HepG2 (cell line): ENCODE measurements around the gene RGS14. TPM values are rescaled to one million over a fixed set of nuclear protein-coding genes. Genes with fewer than 3 reads are reported as not detected.

Experiments
- ATAC-seq: fragments of 200-7000 bp; cut with Tn5 transposase; 3 replicates; pipeline ENCODE4 v1.9.1; 2020; ENCODE audit warnings: mild to moderate bottlenecking, moderate library complexity
- BruUV-seq: library from RNA; stranded (reverse); fragments of 400-500 nt; replicated peaks from 2 replicates; lab custom pipeline; 2021; lab: Mats Ljungman, UMichigan
- CTCF ChIA-PET: fragments of 300-600 bp; formaldehyde crosslinking; extraction: SDS; loops from one replicate; lab custom pipeline; 2021; ENCODE audit warnings: low total read pairs, inconsistent platforms, low intra/inter-chr PET ratio; lab: Yijun Ruan, JAX
- POLR2A ChIA-PET: fragments of 350-600 bp; sonication (Branson Sonifier 250); formaldehyde crosslinking; loops from one replicate; lab custom pipeline; 2020; ENCODE audit warnings: antibody characterized with exemption, inconsistent platforms; lab: Yijun Ruan, JAX
- DNase-seq: peaks from one replicate; pipeline ENCODE4 v3.0.0-alpha.2; 2015; ENCODE audit warnings: low spot score
- FAIRE-seq: peaks from 3 replicates; lab custom pipeline; 2011; peaks lifted over from hg19 to GRCh38; lab: Jason Lieb, UNC
- H2AFZ ChIP-seq: one replicate; pipeline ENCODE4 v1.6.1; 2011; ENCODE audit warnings: low read length, inconsistent platforms
- H3K27ac ChIP-seq: fragments of 300-600 bp; 3 replicates; pipeline ENCODE4 v1.8.0; 2011; ENCODE audit warnings: mixed run types, mild to moderate bottlenecking, mixed read lengths, low read length, inconsistent platforms; ENCODE audit not compliant: insufficient read depth; ENCODE audit errors: extremely low read length
- H3K27me3 ChIP-seq, 2 experiments: fragments of 200-600 bp in 1 of 2; 2 replicates in 1 of 2; 3 replicates in 1 of 2; pipeline versions ENCODE4 v1.6.0 to v1.8.0; 2011; ENCODE audit warnings: low read length in 2 of 2, mild to moderate bottlenecking in 2 of 2, moderate library complexity in 2 of 2, inconsistent platforms in 1 of 2; ENCODE audit not compliant: insufficient read depth in 2 of 2, control insufficient read depth in 1 of 2
- H3K36me3 ChIP-seq, 2 experiments: fragments of 200-600 bp in 1 of 2; replicated peaks in 1 of 2; 2 replicates in 1 of 2; 3 replicates in 1 of 2; pipeline versions ENCODE4 v1.5.1 to v1.8.0; 2011; ENCODE audit warnings: low read length in 2 of 2, inconsistent platforms in 1 of 2; ENCODE audit not compliant: insufficient read depth in 2 of 2, control insufficient read depth in 1 of 2
- H3K4me1 ChIP-seq: 2 replicates; pipeline ENCODE4 v1.5.1; 2012; ENCODE audit warnings: low read length, inconsistent platforms; ENCODE audit not compliant: insufficient read depth
- H3K4me2 ChIP-seq: 2 replicates; pipeline ENCODE4 v1.6.0; 2011; ENCODE audit warnings: low read depth, low read length, inconsistent platforms
- H3K4me3 ChIP-seq, 3 experiments: fragments of 200-600 bp in 1 of 3; sonication (generic), shearing (Covaris generic) in 1 of 3; replicated peaks in 1 of 3; 2 replicates each; pipeline ENCODE4 v1.5.1; 2011 to 2016; ENCODE audit warnings: low read length in 3 of 3, inconsistent platforms in 2 of 3, low read depth in 2 of 3, mild to moderate bottlenecking in 2 of 3, control low read depth in 1 of 3, mixed read lengths in 1 of 3; ENCODE audit not compliant: insufficient read depth in 1 of 3
- H3K79me2 ChIP-seq: one replicate; pipeline ENCODE4 v1.6.1; 2011; ENCODE audit warnings: low read length, inconsistent platforms; ENCODE audit not compliant: insufficient read depth
- H3K9ac ChIP-seq: 2 replicates; pipeline ENCODE4 v1.6.0; 2011; ENCODE audit warnings: mild to moderate bottlenecking, low read depth, low read length, inconsistent platforms; ENCODE audit not compliant: insufficient read depth
- H3K9me3 ChIP-seq: 2 replicates; pipeline ENCODE4 v1.5.1; 2012; ENCODE audit warnings: mild to moderate bottlenecking, low read length
- H4K20me1 ChIP-seq: 2 replicates; pipeline ENCODE4 v1.6.0; 2011; ENCODE audit warnings: inconsistent platforms, mild to moderate bottlenecking, low read length, moderate library complexity; ENCODE audit not compliant: insufficient read depth
- AFF4 ChIP-seq: sonication (generic); formaldehyde crosslinking; IDR thresholded peaks from 2 replicates; pipeline ENCODE4 v1.4.0; 2020; ENCODE audit warnings: missing genetic modification reagents
- GZF1 ChIP-seq: sonication (generic); formaldehyde crosslinking; IDR thresholded peaks from 2 replicates; pipeline ENCODE4 v1.5.1; 2020; ENCODE audit warnings: mild to moderate bottlenecking, missing genetic modification reagents
- HMGXB4 ChIP-seq, 2 experiments: sonication (generic) in 1 of 2; formaldehyde crosslinking in 1 of 2; IDR thresholded peaks; 2 replicates each; pipeline versions ENCODE4 v1.4.0 to v1.6.1; 2018 to 2020; ENCODE audit warnings: missing genetic modification reagents in 2 of 2, borderline replicate concordance in 1 of 2, low read depth in 1 of 2, mild to moderate bottlenecking in 1 of 2, missing biosample characterization in 1 of 2
- MAX ChIP-seq: IDR thresholded peaks from 2 replicates; pipeline ENCODE4 v1.6.1; 2012; ENCODE audit warnings: inconsistent platforms
- MIER3 ChIP-seq: IDR thresholded peaks from 2 replicates; pipeline ENCODE4 v1.6.1; 2016; ENCODE audit warnings: missing compliant biosample characterization, borderline replicate concordance
- NBN ChIP-seq: fragments of 450-650 bp; conservative IDR thresholded peaks from 2 replicates; pipeline ENCODE4 v1.6.1; 2017
- NFE2L1 ChIP-seq: sonication (generic); formaldehyde crosslinking; IDR thresholded peaks from 2 replicates; pipeline ENCODE4 v1.4.0; 2020; ENCODE audit warnings: missing genetic modification reagents, mild to moderate bottlenecking, borderline replicate concordance
- PLRG1 ChIP-seq: fragments of 450-650 bp; conservative IDR thresholded peaks from 2 replicates; pipeline ENCODE4 v1.6.1; 2016
- SP5 ChIP-seq: IDR thresholded peaks from 2 replicates; pipeline ENCODE4 v1.6.1; 2016; ENCODE audit warnings: low read depth, borderline replicate concordance
- SSRP1 ChIP-seq: IDR thresholded peaks from 2 replicates; pipeline ENCODE4 v1.6.1; 2016; ENCODE audit warnings: control low read depth
- ZNF292 ChIP-seq: sonication (generic); formaldehyde crosslinking; IDR thresholded peaks from 2 replicates; pipeline ENCODE4 v1.8.1; 2022; ENCODE audit warnings: mild to moderate bottlenecking, low read depth, missing genetic modification reagents, borderline replicate concordance
- ZNF383 ChIP-seq: sonication (generic); formaldehyde crosslinking; IDR thresholded peaks from 2 replicates; pipeline ENCODE4 v1.4.0; 2020; ENCODE audit warnings: missing genetic modification reagents, mild to moderate bottlenecking, borderline replicate concordance
- ZNF616 ChIP-seq: sonication (generic); formaldehyde crosslinking; IDR thresholded peaks from 2 replicates; pipeline ENCODE4 v1.5.0; 2020; ENCODE audit warnings: low read depth, mild to moderate bottlenecking, missing genetic modification reagents
- ZNF816 ChIP-seq: sonication (generic); formaldehyde crosslinking; IDR thresholded peaks from 2 replicates; pipeline ENCODE4 v1.8.0; 2022; ENCODE audit warnings: missing genetic modification reagents, mild to moderate bottlenecking, borderline replicate concordance
- ZNF891 ChIP-seq: sonication (generic); formaldehyde crosslinking; IDR thresholded peaks from 2 replicates; pipeline ENCODE4 v1.5.0; 2020; ENCODE audit warnings: mild to moderate bottlenecking, missing genetic modification reagents
- WGBS: methylation state at CpG from one replicate; pipeline ENCODE4 v1.1.6; 2017; ENCODE audit warnings: low lambda C conversion rate; 5-methylcytosine and 5-hydroxymethylcytosine counted together
- in situ Hi-C: cut with HindIII; loops from 2 replicates; pipeline ENCODE4 v1.10.0; 2017; ENCODE audit warnings: low pct_unique_long_range_greater_than_20kb; ENCODE audit not compliant: extremely low pct_ligation_motif_present
- intact Hi-C: fragments of 100-400 bp; cut with micrococcal nuclease; formaldehyde crosslinking; loops from one replicate; pipeline ENCODE4 v1.10.0; 2022; ENCODE audit not compliant: unreplicated experiment
- polyA plus RNA-seq, 8 experiments: library from polyadenylated mRNA; depleted of rRNA in 3 of 8; stranded (reverse) in 7 of 8; unstranded in 1 of 8; fragments of >200 nt; fragmentation: Illumina TruSeq in 4 of 8; extraction: Trizol in 4 of 8; gene quantifications; 2 replicates each; pipeline versions ENCODE4 v1.2.1 to v1.2.3, GENCODE V29; 2011 to 2016; ENCODE audit warnings: low read depth in 4 of 8, missing spikeins in 1 of 8, mixed read lengths in 1 of 8; ENCODE audit not compliant: insufficient read depth in 1 of 8
- total RNA-seq, 5 experiments: library from RNA; depleted of rRNA; stranded (reverse); fragments of >200 nt; fragmentation: Illumina TruSeq; extraction: Trizol; gene quantifications; 2 replicates each; pipeline ENCODE4 v1.2.3, GENCODE V29; 2016; ENCODE audit warnings: low read depth in 1 of 5

RGS14 gene
- total and polyA plus RNA-seq, 2 of the 13 experiments (the other 11 are each of a cell fraction or from before 2014, with no cell fraction given) = 11.1 to 17.2 TPM

DNA sequence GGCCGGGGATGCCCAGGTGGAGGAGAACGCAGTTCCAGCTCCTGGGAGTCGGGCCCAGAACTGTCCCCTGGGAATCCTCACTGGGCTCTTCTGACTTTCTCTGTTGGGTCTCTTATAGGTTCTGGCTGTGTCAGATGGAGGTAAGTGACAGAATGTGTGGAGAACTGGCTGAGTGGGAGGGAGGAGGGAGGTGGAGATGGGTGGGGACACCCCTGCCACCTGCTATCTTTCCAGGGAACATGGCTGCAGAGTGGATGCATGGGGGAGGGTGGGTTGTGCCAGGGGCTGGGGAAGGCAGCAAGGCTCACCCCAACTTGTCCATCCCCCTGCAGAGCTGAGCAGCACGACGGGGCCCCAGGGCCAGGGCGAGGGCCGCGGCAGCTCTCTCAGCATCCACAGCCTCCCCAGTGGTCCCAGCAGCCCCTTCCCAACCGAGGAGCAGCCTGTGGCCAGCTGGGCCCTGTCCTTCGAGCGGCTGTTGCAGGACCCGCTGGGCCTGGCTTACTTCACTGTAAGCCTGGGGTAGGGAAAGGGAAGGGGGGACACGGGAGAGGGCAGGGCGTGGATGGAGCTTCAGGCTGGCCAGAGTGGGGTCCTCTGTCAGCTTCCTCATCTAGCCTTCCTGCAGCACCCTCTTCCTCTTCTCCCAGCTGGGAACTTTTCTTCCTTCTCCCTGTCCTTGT is 8.3 kb downstream of the RGS14 start (continued):
- TF ChIP-seq MAX = peak; percentile 8; the same call in 1 of the 2 replicates
- TF ChIP-seq PLRG1 = no peak
- TF ChIP-seq HMGXB4 (CRISPR knock-in tag; IDR thresholded peaks at IDR 0.05; ENCODE audit: borderline replicate concordance in 1 of 2, low read depth in 1 of 2) = no peak

GRCh38 chr5:177366528-177367322 is 9.0 kb downstream of the RGS14 start:
- H3K4me1 ChIP-seq = peaks cover 85% of the 10 kb centered on the region
- WGBS = 2% methylated on average over 28 of the region's 36 CpGs
- peak overlapping the region; percentile 79 for H3K27ac ChIP-seq
- H3K4me2 ChIP-seq = peak overlapping the region; percentile 85
- H3K9me3 ChIP-seq = no peaks in the 10 kb centered on the region
- CTCF ChIA-PET = no interaction called here
- peaks cover 0 to 9% of the 10 kb centered on the region in 2 experiments; a peak in 3 of 5 replicates for H3K27me3 ChIP-seq
- intact Hi-C loops (loop anchor here (5.0 kb wide), 1 partner anchor 49 kb away; no protein-coding TSS in a partner anchor), in situ Hi-C loops (loop anchor here (25.0 kb wide), 1 partner anchor 829 kb away; the partner anchor contains the start of genes CDHR2 and RNF44)
- H3K36me3 ChIP-seq = no peaks in the 10 kb centered on the region
- peak; percentile 82 for FAIRE-seq
- peaks cover 3% of the 10 kb centered on the region for H3K79me2 ChIP-seq
- peak; percentile 75 for DNase-seq
- no peaks in the 10 kb centered on the region for H4K20me1 ChIP-seq
- peak overlapping the region; percentile 64 to 75 (median 68); a peak in 5 of 6 replicates for H3K4me3 ChIP-seq
- BruUV-seq = TSS peak; percentile 89
- POLR2A ChIA-PET = interaction anchor here (0.7 to 7.9 kb wide), 17 partner anchors 8 to 280 kb away, joined by 3 to 239 read pairs (median 7); partner anchors contain the start of genes FGFR4, GRK6, LMAN2 and RGS14
- H3K9ac ChIP-seq = peak overlapping the region; percentile 67
- no peak overlapping the region for H2AFZ ChIP-seq
- peak; percentile 71 for ATAC-seq
- TF ChIP-seq AFF4 (CRISPR knock-in tag) (no peak), NFE2L1 (CRISPR knock-in tag) (no peak), ZNF383 (CRISPR knock-in tag) (no peak), SP5 (peak; percentile 77), GZF1 (no peak), ZNF292 (peak; percentile 50; the same call in 1 of the 2 replicates), ZNF891 (0 out of 2 replicates have a peak, but pooled peaks have one; percentile 11), SSRP1 (CRISPR knock-in tag) (no peak), ZNF616 (CRISPR knock-in tag) (no peak), NBN (no peak), ZNF816 (CRISPR knock-in tag) (no peak), MIER3 (CRISPR knock-in tag) (no peak)
